Measurements from ENCODE around the gene KLHL26.

Gene KLHL26

DNA sequence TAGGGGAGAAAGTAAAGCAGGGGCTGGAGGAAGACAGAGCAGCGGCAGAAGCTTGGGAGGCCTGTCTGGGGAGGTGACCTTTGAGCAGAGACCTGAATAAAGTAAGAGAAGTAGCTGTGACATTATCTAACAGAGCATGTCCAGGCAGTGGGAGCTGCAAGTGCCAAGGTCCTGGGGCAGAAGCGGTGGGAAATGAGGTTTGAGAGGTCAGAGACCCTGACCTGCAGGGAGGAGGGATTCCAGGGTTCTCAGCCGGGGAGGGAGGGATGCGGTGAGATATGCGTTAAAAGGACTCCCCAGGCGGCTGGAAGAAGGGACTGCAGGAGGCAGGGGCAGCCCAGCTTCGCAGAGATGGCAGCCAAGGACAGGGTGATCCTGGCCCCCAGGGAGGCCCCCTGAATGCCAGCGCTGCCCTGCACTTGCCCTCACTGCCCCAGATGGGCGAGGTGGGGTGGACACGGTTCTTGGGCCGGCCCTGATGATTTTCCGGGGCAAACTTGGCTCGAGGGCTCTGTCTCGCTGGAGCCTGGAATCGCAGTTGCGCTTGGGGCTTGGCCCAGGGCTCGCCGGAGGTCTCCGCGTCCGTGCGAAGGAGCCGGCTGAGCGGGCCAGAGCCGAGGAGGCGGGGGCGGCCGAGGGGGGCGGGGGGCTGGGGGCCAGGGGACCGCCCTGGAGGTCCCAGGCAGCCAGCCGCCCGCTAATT lies 33.4 kb upstream of the KLHL26 start:
- DNase-seq, result no peak

DNA sequence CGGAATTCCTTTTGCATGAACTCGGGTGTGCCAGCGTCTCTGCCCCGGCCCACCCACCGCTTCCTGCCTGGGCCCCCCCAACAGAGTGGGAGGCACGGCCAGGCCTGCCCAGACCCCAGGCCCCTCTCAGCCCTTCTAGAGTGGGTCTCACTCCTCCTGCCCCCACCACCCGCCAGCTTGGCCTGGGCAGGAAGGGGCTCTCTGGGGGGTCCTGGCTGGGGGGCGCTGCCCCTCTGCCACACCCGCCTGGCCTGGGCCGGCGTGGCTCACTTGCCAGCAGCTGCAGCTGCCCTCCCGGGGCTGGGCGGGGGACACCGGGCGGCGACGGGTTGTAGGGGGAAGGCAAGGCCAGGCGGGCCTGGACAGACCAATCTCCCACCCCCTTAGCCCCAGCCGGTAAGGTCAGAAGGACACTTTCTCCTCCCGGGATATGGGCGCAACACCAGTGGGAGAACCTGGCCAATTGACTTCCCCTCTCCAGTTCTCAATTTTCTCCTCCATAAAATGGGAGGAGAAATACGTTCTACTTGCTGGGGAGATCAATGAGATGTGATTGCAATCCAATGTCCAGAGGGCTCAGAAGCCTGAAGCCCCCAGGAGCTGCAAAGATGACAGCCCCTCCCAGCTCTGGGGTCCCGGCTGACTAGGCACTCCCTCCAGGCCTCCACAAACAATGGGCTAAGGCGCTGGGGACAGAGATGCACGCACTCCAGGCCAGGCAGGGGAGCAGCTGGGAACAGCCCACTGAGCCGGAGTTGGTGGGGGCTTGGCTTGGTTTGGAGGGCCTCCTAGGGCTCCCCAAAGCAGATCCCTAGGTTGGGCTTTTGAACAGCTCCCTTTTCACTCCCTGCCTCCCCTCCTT lies 32.6 kb upstream of the KLHL26 start:
- DNase-seq, result no peak

DNA sequence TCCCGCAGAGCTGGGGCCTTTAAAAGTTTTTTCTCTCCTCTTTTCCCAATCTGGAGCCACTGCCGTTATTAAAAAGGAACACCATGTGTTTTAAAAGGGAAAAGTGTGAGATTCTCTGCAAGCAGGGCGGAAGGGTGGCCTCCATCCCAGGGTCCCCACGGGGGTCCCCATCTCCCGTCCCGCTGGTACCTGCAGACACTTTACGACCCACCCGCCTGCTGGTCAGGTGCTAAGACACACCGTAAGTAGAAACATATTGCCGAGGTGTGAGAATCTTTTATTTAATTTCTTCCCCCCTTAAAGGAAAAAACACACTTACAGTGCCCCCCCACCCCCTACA lies 32.0 kb upstream of the KLHL26 start:
- DNase-seq, result no peak

DNA sequence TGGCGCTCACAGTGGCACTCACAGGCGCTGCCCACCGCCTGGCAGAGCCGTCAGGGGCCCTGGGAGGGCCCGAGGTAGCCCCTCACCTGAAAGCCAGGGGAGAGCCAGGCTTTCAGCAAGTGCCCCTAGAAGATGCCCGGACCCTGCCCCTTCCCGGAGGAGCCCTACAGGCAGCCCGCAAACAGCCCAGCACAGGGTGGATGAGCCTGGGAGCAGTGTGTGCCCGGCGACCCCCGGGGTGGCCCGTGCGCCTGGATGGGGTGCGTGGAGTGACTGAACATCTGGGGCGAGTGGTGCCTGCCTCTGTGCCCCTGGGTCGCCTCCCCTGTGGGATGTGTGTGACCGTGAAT lies 31.7 kb upstream of the KLHL26 start:
- no peak for DNase-seq

DNA sequence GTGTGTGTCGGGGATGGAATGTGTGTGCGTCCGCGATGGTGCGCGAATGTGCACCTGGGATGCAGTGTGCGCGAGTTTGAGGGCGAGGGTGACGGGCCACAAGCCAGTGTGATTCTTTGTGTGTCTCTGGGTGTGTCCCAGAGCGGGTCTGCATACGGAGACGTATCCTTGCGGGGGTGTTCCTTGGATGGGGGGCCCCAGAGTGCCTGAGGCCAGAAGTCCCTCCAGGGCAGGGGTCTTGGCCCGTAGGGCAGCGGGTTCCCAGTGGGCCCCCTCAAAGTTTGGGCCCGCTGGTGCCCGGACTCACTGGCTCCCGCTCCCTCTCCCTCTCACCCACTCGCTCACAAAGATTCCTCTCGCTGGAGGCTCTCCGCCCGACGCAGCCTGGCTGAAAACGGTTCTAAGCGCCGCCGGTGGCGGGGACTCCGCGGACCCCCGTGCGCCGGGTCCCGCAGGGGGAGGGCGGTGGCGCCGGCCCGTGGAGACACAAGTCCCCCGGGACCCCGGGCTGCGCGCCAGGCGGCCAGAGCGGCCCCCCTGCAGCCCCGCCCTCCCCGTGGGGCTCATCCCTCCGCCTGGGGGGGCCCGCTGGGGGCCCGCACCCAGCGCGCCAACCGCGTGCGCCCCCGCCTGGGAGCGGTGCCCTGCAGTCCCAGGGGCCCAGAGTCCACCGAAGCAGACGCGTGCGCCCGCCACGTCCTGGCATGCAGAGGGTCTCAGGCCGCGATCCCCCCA lies 31.1 kb upstream of the KLHL26 start:
- no peak for DNase-seq

DNA sequence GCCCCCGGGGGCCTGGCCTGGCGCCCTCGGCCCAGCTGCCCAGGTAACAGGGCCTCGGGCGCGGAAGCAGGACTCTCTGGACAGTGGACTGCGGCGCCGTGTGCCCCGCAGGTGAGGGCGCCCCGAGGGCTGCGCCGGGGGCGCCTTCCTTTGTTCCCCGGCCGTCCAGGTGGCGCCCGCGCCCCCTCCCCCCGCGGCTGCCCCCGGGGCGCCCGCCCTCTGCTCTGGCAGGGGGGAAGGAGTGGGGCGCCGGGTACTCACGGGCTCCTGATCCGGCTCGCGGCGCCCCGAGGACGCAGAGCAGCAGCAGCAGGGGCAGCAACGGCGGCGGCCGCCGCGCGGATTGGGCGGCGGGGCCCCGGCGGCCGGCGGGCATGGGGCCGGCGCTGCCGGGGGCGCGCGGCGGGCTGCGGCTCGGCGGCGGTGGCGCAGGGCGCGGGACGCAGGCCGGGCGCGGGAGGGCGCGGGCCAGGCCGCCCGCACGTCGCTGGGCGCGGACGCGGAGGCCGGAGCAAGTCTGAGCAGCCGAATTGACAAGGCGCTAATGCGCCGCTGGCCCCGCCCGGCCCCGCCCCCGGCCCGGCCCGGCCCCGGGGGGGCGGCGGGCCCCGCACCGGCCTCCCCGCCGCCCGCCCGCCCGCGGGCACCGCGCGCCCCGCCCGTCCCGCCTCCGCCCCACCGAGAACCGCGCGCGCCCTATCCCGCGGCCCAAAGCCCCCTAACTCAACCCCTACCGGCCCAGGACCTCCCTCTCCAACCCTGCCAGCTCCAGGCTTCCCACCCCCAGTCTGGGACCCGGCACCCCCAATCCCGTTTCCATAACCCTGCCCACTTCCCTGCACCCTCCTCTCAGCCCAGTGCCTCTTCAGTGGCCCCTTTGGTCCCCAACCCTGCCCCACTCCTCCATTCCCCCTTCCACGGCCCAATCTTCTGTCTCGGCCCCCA lies 30.3 kb upstream of the KLHL26 start, which contains the start of gene CRLF1:
TSS of gene CRLF1 (minus strand) at position 519 of the 945 bp plus-strand sequence. CDS start at position 376, 143 bp downstream.
- DNase-seq, result no peak

DNA sequence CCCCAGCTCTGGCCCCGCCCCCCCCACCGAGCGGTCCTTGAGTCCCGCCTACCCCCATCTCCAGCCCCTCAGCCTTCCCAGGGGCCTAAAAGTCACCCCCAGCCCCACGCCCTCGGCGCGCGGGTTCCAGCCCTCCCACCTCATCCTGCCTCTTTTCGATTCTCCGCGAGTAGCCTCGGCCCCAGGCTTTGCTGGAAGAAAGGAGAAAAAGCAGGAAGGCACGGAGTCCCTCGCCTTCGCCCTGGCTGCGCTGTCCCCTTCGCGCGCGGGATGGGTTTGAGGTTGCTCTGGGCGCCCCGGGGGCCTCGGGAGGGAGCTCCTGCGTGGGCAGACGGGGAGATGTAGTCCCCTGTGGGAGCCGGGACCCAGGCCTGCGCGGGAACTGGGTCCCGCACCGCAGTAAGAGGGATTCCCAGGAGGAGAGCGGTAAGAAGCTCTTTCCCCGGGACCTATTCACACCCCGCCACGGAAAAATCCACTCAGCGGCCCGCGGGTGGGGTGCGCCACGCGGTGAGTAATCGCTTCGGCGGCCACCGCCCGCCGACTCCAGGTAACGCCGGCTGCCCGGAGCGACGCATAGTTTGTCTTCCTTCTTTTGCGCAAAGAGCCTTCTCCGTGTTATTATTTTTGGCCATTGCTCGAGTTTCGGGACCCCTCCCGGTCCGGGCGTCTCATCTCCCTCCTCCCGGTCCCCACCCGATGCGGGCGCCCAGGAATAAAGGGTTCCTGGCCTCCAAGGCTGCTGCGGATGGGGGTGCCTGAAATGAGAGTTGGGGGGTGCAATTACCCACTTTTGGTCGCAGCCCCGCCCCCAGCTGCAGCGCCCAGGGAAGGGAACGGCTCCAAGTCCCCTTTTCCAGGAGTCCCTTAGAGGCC lies 29.4 kb upstream of the KLHL26 start:
- DNase-seq, result no peak

DNA sequence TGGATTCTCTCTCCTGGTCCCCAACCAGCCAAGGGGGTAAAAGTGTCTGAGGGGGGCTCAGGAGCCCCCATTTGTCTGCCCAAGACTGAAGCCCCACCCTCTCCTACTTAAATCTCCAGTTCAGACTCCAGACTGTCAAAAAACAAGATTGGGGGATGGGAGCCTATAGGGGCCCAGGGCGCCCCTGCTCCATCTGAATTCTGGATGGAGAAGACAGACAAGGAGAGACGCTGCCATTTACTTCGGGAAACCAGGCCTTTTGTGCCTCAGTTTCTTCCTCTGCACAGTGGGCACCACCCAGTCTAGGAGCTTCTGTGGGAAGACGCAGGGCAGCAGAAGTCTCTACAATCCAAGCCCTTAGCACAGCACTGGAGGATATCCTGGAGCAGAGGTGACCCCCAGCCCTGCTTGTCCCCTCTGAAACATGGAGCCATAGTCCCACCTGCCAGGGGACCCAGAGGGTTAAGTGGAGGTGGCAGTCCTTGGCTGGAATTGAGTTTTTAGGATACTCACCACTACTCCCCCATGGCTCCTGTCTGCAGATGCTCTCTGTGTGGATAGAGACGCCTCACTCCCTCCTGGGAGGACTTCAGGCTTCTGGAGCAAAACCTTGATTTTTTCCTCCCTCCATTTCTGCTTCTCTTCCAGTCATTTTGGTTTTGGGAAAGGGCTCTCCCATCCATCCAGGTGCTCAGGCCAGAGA lies 28.6 kb upstream of the KLHL26 start:
- DNase-seq, result no peak

DNA sequence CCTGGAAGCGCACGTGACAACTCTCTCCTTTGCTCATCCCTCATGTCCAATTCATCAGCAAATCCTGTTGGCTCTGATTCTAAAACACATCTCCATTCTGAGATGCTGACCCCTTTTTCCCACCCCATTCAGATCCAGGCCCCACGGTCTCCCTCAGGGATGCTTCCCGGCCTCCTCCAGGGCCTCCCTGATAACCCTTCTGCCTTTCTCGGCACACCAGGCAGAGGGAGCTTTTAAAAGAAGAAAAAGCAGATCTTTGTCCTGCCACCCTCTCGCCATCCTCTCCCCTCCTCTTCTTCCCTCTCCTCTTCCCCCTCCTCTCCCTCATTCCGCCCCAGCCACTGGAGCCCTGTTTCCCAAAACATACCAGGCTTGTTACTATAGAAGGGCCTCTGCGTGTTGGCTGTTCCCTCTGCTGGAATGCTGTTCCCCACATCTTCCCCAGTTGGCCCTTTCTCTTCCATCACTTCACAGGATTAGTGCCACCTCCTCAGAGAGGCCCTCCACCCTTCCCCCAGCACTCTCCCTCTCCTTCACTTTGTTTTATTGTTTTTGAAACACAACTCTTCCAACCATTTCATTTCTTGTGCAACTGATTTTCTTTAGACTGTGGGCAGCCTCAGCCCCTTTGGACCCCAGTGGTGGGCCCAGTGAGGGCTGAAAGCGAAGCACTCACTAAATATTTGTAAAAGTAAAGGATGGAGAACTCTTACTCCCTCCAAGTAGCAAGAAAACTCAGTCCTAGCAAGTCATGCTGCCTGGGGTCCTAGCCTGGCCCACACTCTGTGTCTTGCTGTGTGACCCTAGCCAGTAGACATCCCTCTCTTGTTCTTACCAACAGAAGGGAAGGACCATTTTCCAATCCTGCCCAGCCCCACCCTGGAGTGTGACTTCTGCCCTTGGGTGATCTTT lies 27.8 kb upstream of the KLHL26 start:
- no peak for DNase-seq

DNA sequence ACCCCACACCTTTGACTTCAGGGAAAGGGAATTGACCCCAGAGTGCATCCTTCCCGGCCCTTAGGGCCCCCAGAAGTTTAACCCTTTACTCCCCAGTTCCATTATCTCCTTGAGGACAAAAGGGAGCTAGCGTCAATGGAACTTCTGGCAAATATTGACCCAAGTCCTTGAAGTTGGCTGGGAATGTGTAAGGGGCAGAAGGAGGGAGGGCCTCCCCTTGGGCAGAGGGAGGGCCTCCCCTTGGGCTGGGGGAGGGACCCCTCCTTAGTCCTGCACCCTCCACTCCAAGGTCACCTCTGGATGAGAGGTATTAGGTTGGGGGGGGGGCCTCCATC lies 27.1 kb upstream of the KLHL26 start:
- DNase-seq, result no peak

DNA sequence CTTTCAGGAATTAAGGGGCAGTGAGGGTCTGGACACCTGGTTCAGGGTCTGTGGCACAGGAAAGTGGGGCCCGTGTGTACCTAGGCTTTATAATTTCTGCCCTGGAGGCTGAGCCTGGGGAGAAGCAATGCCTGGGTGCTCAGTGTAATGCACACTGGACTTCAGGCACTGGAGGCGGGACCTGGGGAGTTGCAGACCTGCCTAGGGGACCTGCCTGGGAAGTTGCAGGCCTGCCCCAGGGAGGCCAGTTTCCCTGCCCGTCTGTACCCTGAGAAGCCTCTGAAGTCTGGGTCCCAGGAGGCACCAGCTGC lies 26.6 kb upstream of the KLHL26 start:
- no peak for DNase-seq

DNA sequence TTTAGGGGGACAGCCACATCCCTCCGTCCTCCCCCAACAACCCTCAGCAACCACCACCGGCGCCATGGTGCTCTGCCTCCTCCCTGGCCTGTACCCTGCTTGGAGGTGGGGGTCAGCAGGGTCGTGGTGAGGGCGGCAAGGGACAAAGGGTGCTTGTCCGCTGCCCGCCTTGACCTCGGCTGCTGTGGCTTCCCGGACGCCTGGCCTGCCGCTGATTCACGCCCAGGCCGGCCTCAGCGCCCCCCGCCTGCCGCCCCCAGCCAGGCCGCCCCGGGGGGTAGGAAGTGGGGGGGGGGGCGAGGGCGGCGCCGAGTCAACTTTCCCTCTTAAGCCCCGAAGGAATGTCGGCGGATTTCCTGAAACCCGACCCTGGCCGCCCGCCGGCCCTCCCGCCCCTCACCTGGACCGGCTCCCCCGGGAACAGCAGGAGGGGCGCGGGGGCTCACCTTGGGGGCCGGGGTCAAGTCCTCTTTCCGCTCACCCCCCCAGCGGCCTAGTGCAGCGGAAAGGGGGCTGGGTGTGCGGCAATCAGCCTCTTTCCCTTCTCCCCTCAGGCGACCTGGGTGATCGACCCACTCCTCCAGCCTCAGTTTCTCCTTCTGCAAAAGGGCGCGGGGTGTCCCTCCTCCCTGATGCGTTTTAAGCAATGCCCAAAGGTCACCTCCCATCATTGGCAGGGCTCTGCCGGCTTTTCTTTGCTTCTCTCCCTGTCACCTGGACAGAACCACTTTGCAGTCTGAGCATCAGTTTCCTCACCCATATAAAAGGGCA lies 26.1 kb upstream of the KLHL26 start:
- DNase-seq, result no peak

DNA sequence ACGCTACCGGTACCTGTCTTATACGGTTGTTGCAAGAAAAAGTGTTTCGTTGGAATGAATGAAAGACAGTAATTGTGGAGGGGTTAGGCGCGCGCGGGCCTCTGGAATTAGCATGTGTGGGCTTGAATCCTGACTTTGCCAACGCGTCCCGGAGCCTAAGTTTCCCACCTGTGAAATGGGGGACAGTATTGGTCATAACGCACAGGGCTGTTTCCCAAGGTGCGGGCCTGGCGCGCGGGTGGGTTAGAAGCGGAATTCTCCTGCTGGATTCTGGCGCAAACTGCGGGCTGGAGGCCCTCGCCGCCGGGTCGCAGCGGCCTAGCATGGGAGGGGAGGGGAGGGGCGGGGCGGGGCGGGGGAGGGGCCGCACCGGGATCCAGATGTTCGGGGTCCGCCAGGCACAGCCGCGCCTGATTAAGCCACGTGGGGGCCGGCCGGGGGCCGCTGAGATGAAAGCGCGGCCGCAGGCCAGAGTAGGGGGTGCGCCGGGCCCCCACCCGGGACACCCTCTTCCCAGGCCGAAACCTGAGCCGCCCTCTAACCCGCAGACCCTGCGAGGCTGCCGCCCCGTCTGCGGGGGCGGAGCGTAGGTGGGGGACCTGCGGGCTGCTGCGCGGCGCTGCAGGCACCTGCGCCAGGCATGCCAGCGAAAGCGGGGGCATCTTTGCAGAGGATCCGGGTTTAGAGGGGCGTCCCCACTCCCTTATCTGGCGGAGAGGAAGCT lies 25.3 kb upstream of the KLHL26 start:
- no peak for DNase-seq

DNA sequence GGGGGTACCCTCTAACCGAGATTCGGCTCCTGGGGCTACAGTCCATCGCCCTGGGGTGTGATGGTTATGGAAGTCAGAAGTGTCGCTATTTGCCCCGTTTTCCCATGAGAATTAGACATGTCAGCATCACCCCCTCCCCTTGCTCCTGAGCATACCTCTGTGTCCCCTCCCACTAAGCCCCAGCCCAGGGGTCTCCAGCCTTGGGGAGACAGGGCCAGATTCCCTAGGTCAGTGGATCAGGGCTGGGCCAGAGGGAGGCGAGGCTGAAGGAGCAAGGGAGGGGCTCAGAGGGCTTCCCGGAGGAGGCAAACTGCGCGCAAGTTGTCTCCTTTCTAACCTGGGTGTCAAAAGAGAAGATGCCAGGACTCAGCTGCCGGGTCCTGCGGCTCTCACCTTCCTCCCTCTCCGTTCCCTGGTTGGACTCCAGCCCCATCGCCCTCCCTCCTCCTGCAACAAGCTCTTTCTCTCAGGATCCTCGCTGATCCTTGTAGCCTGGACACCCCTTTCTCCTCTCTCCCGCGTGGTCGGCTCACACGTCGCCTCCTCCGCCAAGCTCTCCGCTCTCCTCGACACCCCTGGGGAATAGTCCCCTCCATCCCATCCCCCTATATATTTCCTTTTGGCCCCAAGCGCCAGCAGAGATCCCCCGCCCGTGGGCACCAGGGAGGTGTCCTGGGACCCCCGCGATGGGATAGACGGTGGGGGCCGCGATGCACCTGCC lies 24.6 kb upstream of the KLHL26 start:
- DNase-seq, result no peak

DNA sequence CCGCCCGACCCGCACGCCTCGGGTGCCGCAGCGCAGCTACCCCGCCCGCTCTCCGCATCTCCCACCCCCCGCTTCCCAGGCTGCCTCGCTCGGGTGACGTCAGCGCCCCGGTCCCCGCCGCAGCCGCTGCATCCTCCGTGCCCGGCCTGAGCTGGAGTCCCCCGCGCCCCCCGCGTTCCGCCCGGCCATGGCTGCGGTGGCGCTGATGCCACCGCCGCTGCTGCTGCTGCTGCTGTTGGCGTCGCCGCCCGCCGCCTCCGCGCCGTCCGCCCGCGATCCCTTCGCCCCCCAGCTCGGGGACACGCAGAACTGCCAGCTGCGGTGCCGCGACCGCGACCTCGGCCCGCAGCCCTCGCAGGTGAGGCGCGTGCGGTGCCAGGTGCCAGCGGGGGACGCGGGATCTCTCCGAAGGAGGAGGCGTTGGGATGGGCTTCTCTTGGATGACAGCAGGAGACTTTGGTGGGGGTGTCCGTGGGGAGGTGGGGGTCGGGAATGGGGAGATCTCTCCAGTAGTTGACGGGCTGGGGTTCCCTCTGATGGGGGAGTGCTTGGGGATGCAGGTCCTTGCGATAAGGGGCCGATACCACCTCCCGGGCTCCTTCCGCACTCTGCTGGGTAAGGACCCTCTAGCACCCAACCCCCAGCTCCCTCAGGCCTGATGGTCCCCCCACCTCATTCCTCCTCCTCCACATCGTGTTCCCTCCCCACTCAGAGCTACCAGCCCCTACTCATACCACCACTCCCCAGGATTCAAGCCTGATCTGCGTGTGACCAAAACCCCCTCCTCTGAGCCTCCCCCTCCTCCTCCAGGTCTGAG lies 23.8 kb upstream of the KLHL26 start, which contains the start of gene TMEM59L:
TSS of gene TMEM59L (plus strand) at position 99 of the 817 bp plus-strand sequence. CDS start at position 188, 89 bp downstream.
- no peak for DNase-seq

DNA sequence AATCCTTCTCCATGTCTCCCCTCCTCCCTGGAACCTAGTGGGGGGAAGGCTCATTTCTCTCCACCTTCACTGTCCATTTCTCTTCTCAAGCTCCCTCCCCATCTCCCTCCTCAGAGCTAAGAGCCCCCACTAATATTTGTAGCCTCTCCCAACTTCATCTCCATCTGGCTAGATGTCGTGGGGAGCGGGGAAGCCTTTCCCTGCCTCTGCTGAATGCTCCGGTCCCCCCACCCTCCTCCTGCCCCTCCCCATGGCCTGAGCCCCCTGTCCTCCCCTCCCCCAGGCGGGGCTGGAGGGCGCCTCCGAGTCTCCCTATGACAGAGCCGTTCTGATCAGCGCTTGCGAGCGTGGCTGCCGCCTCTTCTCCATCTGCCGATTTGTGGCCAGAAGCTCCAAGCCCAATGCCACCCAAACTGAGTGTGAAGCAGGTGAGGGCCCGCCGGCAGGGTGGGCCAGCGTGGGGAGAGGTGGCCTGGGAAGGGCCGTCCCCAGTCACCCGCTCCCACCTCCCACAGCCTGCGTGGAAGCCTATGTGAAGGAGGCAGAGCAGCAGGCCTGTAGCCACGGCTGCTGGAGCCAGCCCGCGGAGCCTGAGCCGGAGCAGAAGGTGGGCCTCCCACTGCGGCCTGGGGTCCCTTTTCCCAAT lies 23.1 kb upstream of the KLHL26 start:
- DNase-seq, result no peak
